SK-N-MC (cell line): Measurements from ENCODE around the gene PIGH.

Experiments used
- EZH2 ChIP-seq: fragments of 200-600 bp; sonication (generic); IDR thresholded peaks from one replicate; pipeline ENCODE4 v1.6.1; 2017; ENCODE audit warnings: antibody characterized with exemption
- FOXP2 ChIP-seq: optimal IDR thresholded peaks from 2 replicates; pipeline ENCODE3; 2011; ENCODE audit warnings: mild to moderate bottlenecking, moderate library complexity; ENCODE audit not compliant: insufficient read depth; ENCODE audit errors: extremely low read length, control extremely low read depth
- POLR2AphosphoS5 ChIP-seq: IDR thresholded peaks from 2 replicates; pipeline ENCODE4 v1.6.1; 2012; ENCODE audit warnings: mild to moderate bottlenecking, low read depth, low read length, borderline replicate concordance

- TF ChIP-seq POLR2AphosphoS5 = no peak
- no peak for TF ChIP-seq EZH2
- no peak for TF ChIP-seq FOXP2
These were observed 28.6 kb downstream of the PIGH start for GRCh38 chr14:67571275-67571990.
